Measurements from ENCODE around the gene TNF. TPM values are rescaled to one million over a fixed set of nuclear protein-coding genes. Genes with fewer than 3 reads are reported as not detected.
A peak's percentile ranks its signal among the peaks of the same experiment; 100 is the strongest.
"Not testable (repeated sequence)": the region's sequence is repeated elsewhere in the genome, so short reads cannot be mapped to it uniquely, and the experiment has no call there.

Gene TNF
- polyA plus RNA-seq, 3 donors, result 0.16 to 0.31 (median 0.19) TPM

DNA sequence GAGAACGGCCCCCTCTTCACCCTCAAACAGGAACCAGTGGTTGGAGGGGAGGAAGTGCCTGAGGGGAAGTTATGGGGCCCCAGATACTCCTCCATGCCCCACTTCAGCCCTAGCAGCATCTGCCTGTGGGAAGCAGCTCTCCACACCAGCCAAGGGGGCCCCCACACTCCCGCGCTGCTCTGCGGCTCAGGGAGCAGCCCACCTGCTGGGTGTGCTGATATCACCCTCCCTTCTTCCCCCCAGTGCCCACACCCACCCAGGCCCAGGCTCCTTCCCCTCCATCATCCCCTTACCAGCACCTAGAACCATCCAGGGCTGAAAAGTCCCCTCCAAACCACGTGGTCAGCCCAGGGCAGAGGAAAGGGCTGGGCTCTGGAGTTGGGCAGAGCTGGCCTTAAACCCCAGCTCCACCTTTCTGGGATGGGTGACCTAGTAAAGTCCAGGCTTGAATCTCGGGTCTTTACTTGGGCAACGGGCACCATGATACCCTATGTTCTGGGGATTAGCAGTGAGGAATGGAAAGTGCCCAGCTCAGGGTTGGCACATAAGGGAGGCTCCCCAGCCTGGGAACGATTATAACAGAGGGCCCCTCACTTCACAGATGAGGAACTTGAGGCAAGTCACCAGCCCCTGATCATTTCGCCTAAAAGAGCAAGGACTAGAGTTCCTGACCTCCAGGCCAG, 11.4 kb downstream of the TNF start:
- DNase-seq (ENCODE audit: low read depth in 3 of 3, low spot score in 2 of 3), result no peak

DNA sequence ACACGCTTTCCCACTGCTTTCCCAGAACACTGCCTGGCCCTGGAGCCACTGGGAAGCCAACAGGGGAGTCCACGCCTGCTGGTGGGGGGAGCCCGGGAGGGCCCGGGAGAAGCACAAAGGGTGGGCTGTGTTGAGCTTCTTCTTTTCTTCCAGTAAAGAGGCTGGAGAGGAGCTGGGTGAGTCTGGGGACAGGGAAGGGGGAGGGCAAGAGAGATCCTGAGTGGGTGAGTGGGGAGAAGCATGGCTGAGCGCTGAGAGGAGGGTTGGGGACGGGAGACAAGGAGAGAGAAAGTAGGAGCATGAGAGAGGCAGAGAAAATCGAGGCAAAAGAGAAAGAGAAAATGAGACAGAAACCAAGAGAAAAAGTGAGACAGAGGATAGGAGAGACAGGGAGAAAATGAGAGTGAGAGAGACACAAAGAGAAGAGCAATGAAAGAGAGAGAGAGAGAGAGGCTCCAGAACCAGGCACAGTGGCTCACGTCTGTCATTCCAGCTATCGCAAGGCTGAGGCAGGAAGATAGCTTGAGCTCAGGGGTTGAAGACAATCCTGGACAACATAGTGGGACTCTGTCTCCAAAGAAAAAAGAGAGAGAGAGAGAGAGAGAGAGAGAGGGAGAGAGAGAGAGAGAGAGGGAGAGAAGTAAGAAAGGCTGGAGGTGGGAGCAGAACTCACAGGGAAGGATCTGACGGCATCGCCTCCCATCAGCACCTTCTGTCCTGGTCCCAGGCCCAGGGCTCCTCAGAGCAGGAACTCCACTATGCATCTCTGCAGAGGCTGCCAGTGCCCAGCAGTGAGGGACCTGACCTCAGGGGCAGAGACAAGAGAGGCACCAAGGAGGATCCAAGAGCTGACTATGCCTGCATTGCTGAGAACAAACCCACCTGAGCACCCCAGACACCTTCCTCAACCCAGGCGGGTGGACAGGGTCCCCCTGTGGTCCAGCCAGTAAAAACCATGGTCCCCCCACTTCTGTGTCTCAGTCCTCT, 12.7 kb downstream of the TNF start:
- DNase-seq (ENCODE audit: low read depth in 3 of 3, low spot score in 2 of 3), result no peak

DNA sequence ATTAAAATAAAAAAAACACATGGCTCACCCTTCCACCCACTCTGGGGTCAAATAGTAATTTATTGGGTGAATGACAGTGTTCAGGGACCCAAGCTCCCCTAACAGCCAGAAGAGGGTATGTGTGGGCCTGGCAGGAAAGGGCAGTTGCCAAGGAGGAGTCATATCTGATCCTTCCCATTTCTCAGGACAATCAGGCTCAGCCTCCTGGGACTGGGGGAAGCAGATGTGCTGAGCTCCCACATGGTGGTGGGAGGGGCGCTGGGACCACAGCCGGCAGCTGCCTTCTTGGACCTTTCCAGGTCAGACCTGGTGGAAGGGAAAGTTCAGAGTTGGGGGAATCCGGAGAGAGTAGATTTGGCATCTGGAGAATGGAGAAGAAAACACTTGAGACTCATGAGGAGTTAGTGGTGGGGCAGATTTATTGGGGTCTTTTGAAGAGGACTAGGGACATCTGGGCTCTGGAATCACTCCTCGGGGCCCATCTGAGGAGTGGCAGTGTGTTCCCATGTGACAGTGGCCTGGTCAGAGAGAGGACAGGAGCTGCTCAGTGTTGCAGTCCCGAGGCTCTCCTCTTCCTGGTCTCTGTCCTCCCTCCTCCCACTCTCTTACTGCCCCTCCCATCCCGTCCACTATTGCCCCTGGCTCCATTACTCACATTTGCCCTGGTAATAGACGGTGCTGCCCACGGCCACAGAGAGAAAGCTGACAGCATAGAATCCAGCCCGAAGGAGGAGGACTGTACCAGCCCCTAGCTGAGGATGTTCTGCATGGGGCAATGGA, 13.7 kb downstream of the TNF start:
- DNase-seq (ENCODE audit: low read depth in 3 of 3, low spot score in 2 of 3), result no peak

- DNase-seq (ENCODE audit: low read depth in 3 of 3, low spot score in 2 of 3), result not testable (repeated sequence)
These were observed 15.3 kb downstream of the TNF start for GRCh38 chr6:31590691-31591090.

GRCh38 chr6:31592396-31592771, 17.0 kb downstream of the TNF start:
- no peak for DNase-seq (ENCODE audit: low read depth in 3 of 3, low spot score in 2 of 3)

DNA sequence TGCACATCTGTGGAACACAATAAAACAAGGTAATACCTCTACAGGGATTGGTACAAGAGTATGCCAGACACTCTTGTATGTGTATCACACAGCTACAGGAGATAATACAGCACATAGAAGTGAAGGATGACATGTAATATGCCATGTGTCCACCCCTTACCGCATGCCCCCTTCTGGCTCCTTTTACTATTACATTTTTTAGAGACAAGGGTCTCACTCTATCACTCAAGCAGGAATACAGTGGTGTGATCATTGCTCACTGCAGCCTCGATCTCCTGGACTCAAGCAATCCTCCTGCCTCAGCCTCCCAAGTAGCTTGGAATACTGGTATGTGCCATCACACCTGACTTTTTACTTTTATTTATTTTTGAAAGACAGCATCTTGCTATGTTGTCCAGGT, 21.6 kb downstream of the TNF start:
- DNase-seq (ENCODE audit: low read depth in 3 of 3, low spot score in 2 of 3), result no peak

- DNase-seq (ENCODE audit: low read depth in 3 of 3, low spot score in 2 of 3), result no peak
These were observed 32.0 kb downstream of the TNF start for GRCh38 chr6:31607317-31607716.

DNA sequence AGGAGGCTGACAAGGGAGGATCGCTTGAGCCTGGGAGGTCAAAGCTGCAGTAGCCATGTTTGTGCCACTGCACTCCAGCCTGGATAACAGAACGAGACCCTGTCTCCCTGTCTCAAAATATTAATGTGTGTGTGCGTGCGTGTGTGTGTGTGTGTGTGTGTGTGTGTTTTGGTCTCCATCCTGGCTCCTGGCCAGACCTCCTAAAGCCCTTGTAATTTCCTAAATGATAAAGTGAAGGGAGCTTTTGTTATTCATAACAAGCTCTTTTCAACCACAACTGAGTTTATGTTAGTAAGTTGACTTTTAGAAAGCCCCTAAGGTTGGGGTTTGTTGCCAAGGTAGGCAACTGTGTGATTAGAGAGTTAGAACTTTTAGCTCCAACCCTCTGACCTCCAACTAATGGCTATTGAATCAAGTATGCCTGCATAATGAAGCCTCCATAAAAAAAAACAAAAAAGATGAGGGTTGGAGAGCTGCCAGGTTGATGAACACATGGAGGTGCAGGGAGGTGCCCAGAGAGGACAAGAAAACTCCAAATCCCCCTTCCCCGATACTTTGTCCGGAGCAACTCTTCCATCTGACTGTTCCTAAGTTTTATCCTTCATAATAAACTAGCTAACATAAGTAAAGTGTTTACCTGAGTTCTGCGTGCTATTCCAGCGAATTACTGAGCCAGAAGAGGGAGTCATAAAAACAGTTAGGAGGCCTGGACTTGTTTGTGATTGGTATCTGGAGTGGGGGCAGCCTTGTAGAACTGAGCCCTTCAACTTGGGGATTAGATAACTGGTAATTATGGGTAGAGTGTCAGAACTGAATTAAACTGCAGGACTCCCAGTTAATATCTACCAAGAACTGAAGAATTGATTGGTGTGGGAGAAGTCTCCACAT, 34.4 kb downstream of the TNF start:
- DNase-seq (ENCODE audit: low read depth in 3 of 3, low spot score in 2 of 3), result no peak

DNA sequence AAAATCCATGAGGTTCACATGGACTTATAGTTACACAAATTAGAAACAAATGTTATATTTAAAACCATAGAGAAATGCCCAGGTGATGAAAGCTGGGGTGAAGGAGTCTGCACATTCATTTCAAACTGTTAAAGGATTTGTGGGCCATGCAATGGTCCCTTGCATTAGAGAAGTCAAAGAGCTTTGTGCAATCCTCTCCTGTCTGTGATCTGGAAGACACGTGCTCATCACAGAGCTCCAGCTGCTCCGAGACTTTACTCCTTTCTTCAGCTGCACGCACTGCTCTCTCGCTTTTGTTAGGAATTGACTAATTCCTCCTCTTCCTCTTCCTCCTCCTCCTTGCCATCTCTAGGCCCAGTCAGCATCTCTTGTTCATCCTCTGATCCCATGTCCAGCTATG, 35.6 kb downstream of the TNF start:
- DNase-seq (ENCODE audit: low read depth in 3 of 3, low spot score in 2 of 3), result no peak

DNA sequence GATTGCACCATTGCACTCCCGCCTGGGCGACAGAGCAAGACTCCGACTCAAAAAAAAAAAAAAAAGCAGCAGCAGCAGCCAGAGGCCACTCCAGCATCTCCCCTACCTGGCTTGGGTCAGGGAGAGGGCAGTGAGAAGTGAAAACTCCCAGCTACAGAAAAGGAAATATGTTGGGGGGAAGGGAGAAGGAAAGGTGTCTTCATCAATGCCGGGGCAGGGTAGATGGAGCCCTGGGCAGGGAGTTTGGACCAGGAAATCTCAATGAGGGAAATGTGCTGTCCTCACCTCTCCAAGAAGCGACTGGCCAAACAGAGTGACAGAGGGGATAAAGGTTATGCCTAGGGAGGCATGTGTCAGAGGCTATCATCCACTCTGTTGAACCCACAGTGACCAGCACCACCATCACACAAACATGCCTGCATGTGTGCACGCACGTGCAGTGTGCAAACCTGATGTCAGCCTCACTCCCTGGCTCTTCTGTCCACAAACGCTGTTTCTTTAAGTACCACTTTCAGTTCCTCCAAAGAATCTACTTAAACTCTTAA, 38.8 kb downstream of the TNF start:
- DNase-seq (ENCODE audit: low read depth in 3 of 3, low spot score in 2 of 3), result no peak

DNA sequence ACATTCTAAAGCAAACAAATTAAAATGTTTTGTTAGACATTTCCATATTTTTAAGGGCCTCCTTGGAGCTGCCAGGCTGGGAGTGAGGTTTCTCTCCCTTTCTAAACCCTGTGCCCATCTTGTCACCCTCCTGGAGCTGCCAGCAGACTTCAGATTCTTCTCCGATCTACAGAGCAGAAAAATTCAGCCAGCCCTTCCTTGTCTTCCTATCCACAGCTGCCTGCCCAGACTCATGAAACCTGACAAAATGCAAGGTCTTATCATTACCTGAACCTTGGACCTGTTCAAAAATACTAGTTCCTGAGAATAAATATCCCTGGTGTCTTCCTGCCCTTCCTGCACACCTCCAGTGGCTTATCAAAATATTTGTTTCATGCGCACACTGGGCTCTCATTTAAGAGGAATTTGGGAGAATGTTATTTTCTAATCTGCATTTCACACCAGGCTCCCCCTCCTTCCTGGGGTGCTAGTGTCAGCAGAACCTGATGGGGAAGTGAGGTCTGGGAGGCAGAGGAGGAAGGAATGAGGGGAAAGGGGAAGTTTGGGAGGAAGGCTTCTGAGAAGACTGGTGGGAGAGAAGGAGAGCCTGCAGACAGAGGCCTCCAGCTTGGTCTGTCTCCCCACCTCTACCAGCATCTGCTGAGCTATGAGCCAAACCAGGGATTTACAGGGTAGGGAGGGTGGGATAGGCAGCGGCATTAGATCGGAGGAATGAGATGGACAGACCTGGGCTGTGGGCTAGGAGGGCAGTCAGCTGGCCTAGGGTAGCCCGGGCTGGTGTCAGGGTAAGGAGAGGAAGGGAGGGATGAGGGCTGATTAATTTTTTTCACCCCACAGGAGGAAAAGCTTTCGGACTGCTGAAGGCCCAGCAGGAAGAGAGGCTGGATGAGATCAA, 39.6 kb downstream of the TNF start, which contains the start of gene AIF1:
Gene AIF1 (plus strand): TSS at position 551 of the 895 bp plus-strand sequence. CDS start 96 bp downstream, at position 647.
- no peak for DNase-seq (ENCODE audit: low read depth in 3 of 3, low spot score in 2 of 3)

GRCh38 chr6:31615748-31616147, 40.4 kb downstream of the TNF start:
- DNase-seq (ENCODE audit: low read depth in 3 of 3, low spot score in 2 of 3), result no peak

- no peak for DNase-seq (ENCODE audit: low read depth in 3 of 3, low spot score in 2 of 3)
These were observed 41.6 kb downstream of the TNF start for GRCh38 chr6:31617010-31617409.

- DNase-seq (ENCODE audit: low read depth in 3 of 3, low spot score in 2 of 3), result peak; percentile 96 to 99 (median 98)
These were observed 44.6 kb downstream of the TNF start for GRCh38 chr6:31619805-31620585.

GRCh38 chr6:31620586-31621319, 45.4 kb downstream of the TNF start, which contains the start of gene PRRC2A:
PRRC2A (plus strand) TSS chr6:31620715; CDS start chr6:31622790, 2,075 bp downstream.
- peak in 1 of 3 donors; percentile 56 for DNase-seq (ENCODE audit: low read depth in 3 of 3, low spot score in 2 of 3)

GRCh38 chr6:31621320-31621939, 46.1 kb downstream of the TNF start:
- no peak for DNase-seq (ENCODE audit: low read depth in 3 of 3, low spot score in 2 of 3)

DNA sequence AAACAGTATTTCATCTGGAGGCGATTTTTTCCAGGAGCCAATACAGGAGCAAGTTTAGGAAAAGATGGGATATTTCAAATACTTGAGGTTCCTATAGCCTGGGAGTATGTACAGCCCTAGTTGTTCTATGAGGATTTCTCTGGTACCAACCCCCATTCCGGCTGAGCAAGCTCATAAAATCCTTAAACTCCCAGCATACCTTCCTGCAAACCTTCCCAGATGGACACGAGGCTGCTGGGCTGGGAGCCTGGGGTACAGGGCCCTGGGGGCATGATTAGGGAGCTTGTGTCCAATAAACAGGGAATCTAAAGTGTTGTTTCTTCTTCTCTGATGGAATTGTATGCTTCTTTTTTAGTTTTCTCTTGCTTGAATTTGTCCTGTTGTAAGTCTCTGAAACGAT, 46.6 kb downstream of the TNF start:
- no peak for DNase-seq (ENCODE audit: low read depth in 3 of 3, low spot score in 2 of 3)
